HG03565 (cell line): ENCODE data around the gene TKT.

ENCODE experiments used
- ATAC-seq: cut with Tn5 transposase; IDR thresholded peaks from one replicate; pipeline ENCODE4 v1.9.1; 2021; ENCODE audit warnings: mild to moderate bottlenecking, moderate library complexity; ENCODE audit not compliant: unreplicated experiment

The TKT gene

GRCh38 chr3:53199834-53200233, 56.0 kb downstream of the TKT start:
- no peak for ATAC-seq

GRCh38 chr3:53198996-53199395, 56.8 kb downstream of the TKT start:
- ATAC-seq: no peak

- no peak for ATAC-seq
Observed at GRCh38 chr3:53198256-53198977, 57.4 kb downstream of the TKT start.

GRCh38 chr3:53196575-53197407, 59.0 kb downstream of the TKT start:
- no peak for ATAC-seq

GRCh38 chr3:53195602-53196574, 59.9 kb downstream of the TKT start:
- no peak for ATAC-seq

GRCh38 chr3:53195066-53195450, 60.8 kb downstream of the TKT start:
- ATAC-seq: no peak

GRCh38 chr3:53194210-53195065, 61.4 kb downstream of the TKT start:
- ATAC-seq: no peak

- no peak for ATAC-seq
Observed at GRCh38 chr3:53193466-53194209, 62.2 kb downstream of the TKT start.

- no peak for ATAC-seq
Observed at GRCh38 chr3:53192608-53193007, 63.2 kb downstream of the TKT start.

- ATAC-seq: no peak
Observed at GRCh38 chr3:53191836-53192480, 63.9 kb downstream of the TKT start.

GRCh38 chr3:53190659-53191058, 65.2 kb downstream of the TKT start:
- no peak for ATAC-seq

GRCh38 chr3:53189276-53189675, 66.5 kb downstream of the TKT start:
- ATAC-seq: no peak

GRCh38 chr3:53188720-53189119, 67.1 kb downstream of the TKT start:
- no peak for ATAC-seq

- no peak for ATAC-seq
Observed at GRCh38 chr3:53188136-53188685, 67.6 kb downstream of the TKT start.

GRCh38 chr3:53187430-53187829, 68.4 kb downstream of the TKT start:
- no peak for ATAC-seq

GRCh38 chr3:53186726-53187125, 69.1 kb downstream of the TKT start:
- no peak for ATAC-seq

GRCh38 chr3:53185761-53186465, 69.9 kb downstream of the TKT start:
- ATAC-seq: no peak

- no peak for ATAC-seq
Observed at GRCh38 chr3:53184701-53185100, 71.1 kb downstream of the TKT start.
